Endometrium (tissue), 2 donors: ENCODE results near the gene DENND1A.

Experiments used
- FAIRE-seq: peaks from 2 replicates; lab custom pipeline; 2012; peaks lifted over from hg19 to GRCh38; lab: Jason Lieb, UNC
- donor health status: control.
- donor health status: control.

The DENND1A gene

GRCh38 chr9:123684393-123685149 lies 245.4 kb downstream of the DENND1A start:
- FAIRE-seq = no peak

GRCh38 chr9:123682746-123683145 lies 247.2 kb downstream of the DENND1A start:
- FAIRE-seq = no peak

GRCh38 chr9:123680352-123680751 lies 249.6 kb downstream of the DENND1A start:
- no peak for FAIRE-seq

- FAIRE-seq = no peak
These were observed 250.5 kb downstream of the DENND1A start for GRCh38 chr9:123679330-123679987.

GRCh38 chr9:123678878-123679329 lies 251.0 kb downstream of the DENND1A start:
- FAIRE-seq = no peak

GRCh38 chr9:123678038-123678877 lies 251.7 kb downstream of the DENND1A start:
- FAIRE-seq = no peak

- no peak for FAIRE-seq
These were observed 253.1 kb downstream of the DENND1A start for GRCh38 chr9:123676869-123677268.

GRCh38 chr9:123669346-123669745 lies 260.6 kb downstream of the DENND1A start:
- FAIRE-seq = no peak

GRCh38 chr9:123663529-123663928 lies 266.4 kb downstream of the DENND1A start:
- no peak for FAIRE-seq

GRCh38 chr9:123662057-123662776 lies 267.7 kb downstream of the DENND1A start:
- no peak for FAIRE-seq

- no peak for FAIRE-seq
These were observed 269.0 kb downstream of the DENND1A start for GRCh38 chr9:123660691-123661466.

GRCh38 chr9:123659358-123659757 lies 270.6 kb downstream of the DENND1A start:
- FAIRE-seq = no peak

GRCh38 chr9:123658792-123659191 lies 271.1 kb downstream of the DENND1A start:
- no peak for FAIRE-seq

- FAIRE-seq = no peak
These were observed 272.0 kb downstream of the DENND1A start for GRCh38 chr9:123657941-123658340.

- FAIRE-seq = no peak
These were observed 272.8 kb downstream of the DENND1A start for GRCh38 chr9:123657099-123657498.

- no peak for FAIRE-seq
These were observed 273.4 kb downstream of the DENND1A start for GRCh38 chr9:123656565-123656964.

GRCh38 chr9:123655681-123656423 lies 274.1 kb downstream of the DENND1A start:
- FAIRE-seq = no peak

GRCh38 chr9:123654994-123655637 lies 274.8 kb downstream of the DENND1A start:
- no peak for FAIRE-seq

GRCh38 chr9:123654218-123654993 lies 275.5 kb downstream of the DENND1A start:
- no peak for FAIRE-seq
